ENCODE results near the gene MAP4K4. TPM values are rescaled to one million over a fixed set of nuclear protein-coding genes. Genes with fewer than 3 reads are reported as not detected.

MAP4K4 gene
- total and polyA plus RNA-seq, 7 experiments from 2014 or later, result 13.6 to 138 (median 121) TPM

DNA sequence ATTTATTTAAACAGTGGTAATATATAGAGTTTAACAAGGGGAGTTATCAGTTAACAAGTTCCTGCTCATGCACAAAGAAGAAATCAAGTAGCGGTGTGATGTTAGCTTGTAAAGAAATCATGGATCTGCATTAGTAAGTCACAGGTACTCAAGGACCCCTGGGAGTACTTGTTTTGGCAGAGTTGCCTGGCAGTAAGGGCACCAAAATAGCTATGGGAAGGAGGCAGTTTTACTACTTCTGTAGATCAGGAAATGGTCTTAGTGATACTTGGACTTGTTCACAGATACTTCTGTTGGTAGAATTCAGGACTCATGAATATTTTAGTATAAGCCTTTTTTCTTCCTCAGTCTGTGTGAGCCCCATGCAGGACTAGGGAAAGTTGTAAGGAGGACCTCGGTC is 186.9 kb downstream of the MAP4K4 start:
- ChIA-PET CTCF (interaction anchor here (0.6 to 1.8 kb wide), 3 partner anchors 136 to 356 kb away, joined by 3 to 11 read pairs (median 3); no protein-coding TSS in a partner anchor), POLR2A (interaction anchor here (0.8 kb wide), 1 partner anchor 29 kb away, joined by 3 read pairs; no protein-coding TSS in a partner anchor)
- H3K4me1 ChIP-seq (ENCODE audit: control insufficient read depth in 2 of 2, insufficient read depth in 2 of 2, low read length in 2 of 2), result no peaks in the 10 kb centered on the region
- peaks cover 0 to 16% (median 5%) of the 10 kb centered on the region in 7 donors for H3K4me1 Mint-ChIP-seq
- ATAC-seq, result no peak
- H3K27ac ChIP-seq (ENCODE audit: low read depth, low read length), result no peak overlapping the region
- peaks cover 35 to 68% (median 41%) of the 10 kb centered on the region in 3 experiments for H3K36me3 ChIP-seq (ENCODE audit: control insufficient read depth in 2 of 3, insufficient read depth in 3 of 3, low read length in 3 of 3)
- H3K9me3 Mint-ChIP-seq, result peaks cover 0 to 3% (median 0%) of the 10 kb centered on the region in 11 donors
- H3K4me3 Mint-ChIP-seq, result no peak overlapping the region
- no peak overlapping the region for H3K4me3 ChIP-seq (ENCODE audit: low read length)
- no peaks in the 10 kb centered on the region for H3K27me3 Mint-ChIP-seq
- intact Hi-C loops (cut with micrococcal nuclease), result loop anchor here (1.0 to 10.0 kb wide), 6 partner anchors 120 to 565 kb away; partner anchors contain the start of gene IL18R1 (in 1 of the 2)
- peak overlapping the region in 5 of 9 donors; percentile 11 to 83 (median 52) for H3K27ac Mint-ChIP-seq
- H3K9me3 ChIP-seq (ENCODE audit: control insufficient read depth in 2 of 3, low read length in 3 of 3), result no peaks in the 10 kb centered on the region
- peaks cover 17 to 69% (median 54%) of the 10 kb centered on the region in 5 donors for H3K36me3 Mint-ChIP-seq
- DNase-seq, result no peak
- H3K27me3 ChIP-seq (ENCODE audit: control insufficient read depth in 2 of 2, insufficient read depth in 2 of 2, low read length in 2 of 2), result no peaks in the 10 kb centered on the region

DNA sequence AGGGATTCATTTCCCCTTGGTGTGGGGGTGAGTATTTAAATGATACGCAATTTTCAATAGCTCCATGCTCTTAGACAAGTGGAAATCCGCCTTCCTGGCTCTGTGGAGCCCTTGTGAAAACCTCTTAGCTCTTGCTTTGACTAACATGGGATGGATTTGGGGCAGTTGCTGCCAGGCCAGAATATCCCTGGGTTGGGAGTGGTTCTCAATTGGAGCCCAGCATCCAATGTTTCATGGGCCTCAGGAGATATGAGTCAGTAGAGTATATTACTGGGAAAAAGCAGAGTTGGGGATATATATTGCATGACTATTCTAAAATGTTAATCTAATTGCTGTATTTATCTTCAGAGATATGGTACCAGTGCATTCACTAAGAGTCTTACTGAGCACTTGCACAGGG is 189.8 kb downstream of the MAP4K4 start:
- H3K9me3 ChIP-seq (ENCODE audit: control insufficient read depth in 2 of 3, low read length in 3 of 3), result no peaks in the 10 kb centered on the region
- no peaks in the 10 kb centered on the region for H3K27me3 ChIP-seq (ENCODE audit: control insufficient read depth in 2 of 2, insufficient read depth in 2 of 2, low read length in 2 of 2)
- no peak overlapping the region for H3K4me3 ChIP-seq (ENCODE audit: low read length)
- DNase-seq (no peak), ATAC-seq (no peak)
- intact Hi-C loops (cut with micrococcal nuclease), result loop anchor here in 1 of 2 donors (10.0 kb wide), 2 partner anchors 117 to 467 kb away; partner anchors contain the start of gene IL18R1
- CTCF ChIA-PET, result interaction anchor here (1.0 kb wide), 1 partner anchor 349 kb away, joined by 4 read pairs; no protein-coding TSS in a partner anchor
- H3K4me1 Mint-ChIP-seq, result peaks cover 0 to 10% (median under 1%) of the 10 kb centered on the region in 7 donors
- H3K27me3 Mint-ChIP-seq, result no peaks in the 10 kb centered on the region
- no peak overlapping the region for H3K27ac ChIP-seq (ENCODE audit: low read depth, low read length)
- H3K36me3 ChIP-seq (ENCODE audit: control insufficient read depth in 2 of 3, insufficient read depth in 3 of 3, low read length in 3 of 3), result peaks cover 25 to 68% (median 40%) of the 10 kb centered on the region in 3 experiments
- H3K27ac Mint-ChIP-seq, result peak overlapping the region in 3 of 9 donors; percentile 43 to 59 (median 57)
- no peak overlapping the region for H3K4me3 Mint-ChIP-seq
- POLR2A ChIA-PET, result no interaction called here
- no peaks in the 10 kb centered on the region for H3K4me1 ChIP-seq (ENCODE audit: control insufficient read depth in 2 of 2, insufficient read depth in 2 of 2, low read length in 2 of 2)
- peaks cover 18 to 72% (median 56%) of the 10 kb centered on the region in 5 donors for H3K36me3 Mint-ChIP-seq
- peaks cover 0 to 5% (median 0%) of the 10 kb centered on the region in 11 donors for H3K9me3 Mint-ChIP-seq

DNA sequence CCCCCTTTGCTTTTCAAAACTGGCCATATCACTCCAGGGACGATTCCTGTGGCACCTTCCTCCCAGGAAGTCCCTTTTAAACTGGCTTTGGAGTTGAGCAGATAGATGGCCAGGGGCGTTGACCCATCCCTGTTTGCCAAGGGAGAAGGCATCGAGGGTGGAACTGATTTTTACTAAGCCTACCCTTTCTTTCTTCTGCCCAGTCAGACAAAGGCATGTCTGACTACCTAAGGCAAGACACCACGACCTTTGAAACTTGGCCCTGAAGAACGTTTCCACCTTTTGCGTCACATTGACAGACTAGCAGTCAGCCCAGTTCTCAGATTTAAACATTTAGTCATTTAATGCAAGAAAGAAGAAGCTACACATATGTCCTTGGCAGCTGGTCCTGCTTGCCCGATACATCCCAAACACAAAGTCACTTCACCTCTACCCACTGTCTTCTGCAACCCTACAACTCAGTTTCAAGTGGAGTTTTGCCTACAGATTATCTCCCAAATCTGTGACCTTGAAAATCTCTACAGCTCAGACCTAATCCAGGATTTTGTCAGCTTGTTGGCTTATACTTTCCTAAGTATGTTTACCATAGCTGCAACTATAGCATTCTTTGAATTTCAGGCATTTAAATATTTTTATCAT is 192.1 kb downstream of the MAP4K4 start:
- H3K9me3 Mint-ChIP-seq, result peaks cover 0 to 4% (median 0%) of the 10 kb centered on the region in 11 donors
- Histone ChIP-seq H3K9me3 (ENCODE audit: control insufficient read depth in 2 of 3, low read length in 3 of 3) (no peaks in the 10 kb centered on the region), H3K27ac (ENCODE audit: low read depth, low read length) (no peak overlapping the region), H3K27me3 (ENCODE audit: control insufficient read depth in 2 of 2, insufficient read depth in 2 of 2, low read length in 2 of 2) (no peaks in the 10 kb centered on the region), H3K4me3 (ENCODE audit: low read length) (no peak overlapping the region), H3K4me1 (ENCODE audit: control insufficient read depth in 2 of 2, insufficient read depth in 2 of 2, low read length in 2 of 2) (no peaks in the 10 kb centered on the region), H3K36me3 (ENCODE audit: control insufficient read depth in 2 of 3, insufficient read depth in 3 of 3, low read length in 3 of 3) (peaks cover 15 to 63% (median 32%) of the 10 kb centered on the region in 3 experiments)
- H3K4me1 Mint-ChIP-seq, result peaks cover 0 to 6% (median 0%) of the 10 kb centered on the region in 7 donors
- no peak overlapping the region for H3K4me3 Mint-ChIP-seq
- H3K27me3 Mint-ChIP-seq, result no peaks in the 10 kb centered on the region
- POLR2A ChIA-PET, result no interaction called here
- DNase-seq, result no peak
- no peak for ATAC-seq
- intact Hi-C loops (cut with micrococcal nuclease), result loop anchor here in 1 of 2 donors (10.0 kb wide), 2 partner anchors 115 to 465 kb away; partner anchors contain the start of gene IL18R1
- CTCF ChIA-PET, result interaction anchor here (0.6 kb wide), 1 partner anchor 10 kb away, joined by 3 read pairs; no protein-coding TSS in a partner anchor
- H3K36me3 Mint-ChIP-seq, result peaks cover 23 to 73% (median 62%) of the 10 kb centered on the region in 5 donors
- peak overlapping the region in 3 of 9 donors; percentile 27 to 76 (median 53) for H3K27ac Mint-ChIP-seq

DNA sequence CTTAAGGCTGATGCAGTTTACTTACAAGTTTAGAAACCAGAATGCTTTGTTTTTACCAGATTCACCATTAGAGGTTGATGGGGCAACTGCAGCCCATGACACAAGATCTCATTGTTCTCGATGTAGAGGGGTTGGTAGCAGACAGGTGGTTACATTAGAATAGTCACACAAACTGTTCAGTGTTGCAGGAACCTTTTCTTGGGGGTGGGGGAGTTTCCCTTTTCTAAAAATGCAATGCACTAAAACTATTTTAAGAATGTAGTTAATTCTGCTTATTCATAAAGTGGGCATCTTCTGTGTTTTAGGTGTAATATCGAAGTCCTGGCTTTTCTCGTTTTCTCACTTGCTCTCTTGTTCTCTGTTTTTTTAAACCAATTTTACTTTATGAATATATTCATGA is 194.9 kb downstream of the MAP4K4 start:
- Mint-ChIP-seq H3K4me1 (peaks cover 0 to 5% (median 0%) of the 10 kb centered on the region in 7 donors), H3K27me3 (no peaks in the 10 kb centered on the region), H3K9me3 (peaks cover 0 to 2% (median 0%) of the 10 kb centered on the region in 11 donors), H3K27ac (peak overlapping the region in 2 of 9 donors; percentile 41 to 80), H3K36me3 (peaks cover 23 to 58% (median 48%) of the 10 kb centered on the region in 5 donors), H3K4me3 (no peak overlapping the region)
- intact Hi-C loops (cut with micrococcal nuclease), result no loop called here
- Histone ChIP-seq H3K9me3 (ENCODE audit: control insufficient read depth in 2 of 3, low read length in 3 of 3) (no peaks in the 10 kb centered on the region), H3K4me1 (ENCODE audit: control insufficient read depth in 2 of 2, insufficient read depth in 2 of 2, low read length in 2 of 2) (no peaks in the 10 kb centered on the region), H3K4me3 (ENCODE audit: low read length) (no peak overlapping the region), H3K27me3 (ENCODE audit: control insufficient read depth in 2 of 2, insufficient read depth in 2 of 2, low read length in 2 of 2) (no peaks in the 10 kb centered on the region), H3K27ac (ENCODE audit: low read depth, low read length) (no peak overlapping the region), H3K36me3 (ENCODE audit: control insufficient read depth in 2 of 3, insufficient read depth in 3 of 3, low read length in 3 of 3) (peaks cover 15 to 46% (median 20%) of the 10 kb centered on the region in 3 experiments)
- CTCF ChIA-PET, result no interaction called here
- no peak for ATAC-seq
- no peak for DNase-seq
- POLR2A ChIA-PET, result no interaction called here

DNA sequence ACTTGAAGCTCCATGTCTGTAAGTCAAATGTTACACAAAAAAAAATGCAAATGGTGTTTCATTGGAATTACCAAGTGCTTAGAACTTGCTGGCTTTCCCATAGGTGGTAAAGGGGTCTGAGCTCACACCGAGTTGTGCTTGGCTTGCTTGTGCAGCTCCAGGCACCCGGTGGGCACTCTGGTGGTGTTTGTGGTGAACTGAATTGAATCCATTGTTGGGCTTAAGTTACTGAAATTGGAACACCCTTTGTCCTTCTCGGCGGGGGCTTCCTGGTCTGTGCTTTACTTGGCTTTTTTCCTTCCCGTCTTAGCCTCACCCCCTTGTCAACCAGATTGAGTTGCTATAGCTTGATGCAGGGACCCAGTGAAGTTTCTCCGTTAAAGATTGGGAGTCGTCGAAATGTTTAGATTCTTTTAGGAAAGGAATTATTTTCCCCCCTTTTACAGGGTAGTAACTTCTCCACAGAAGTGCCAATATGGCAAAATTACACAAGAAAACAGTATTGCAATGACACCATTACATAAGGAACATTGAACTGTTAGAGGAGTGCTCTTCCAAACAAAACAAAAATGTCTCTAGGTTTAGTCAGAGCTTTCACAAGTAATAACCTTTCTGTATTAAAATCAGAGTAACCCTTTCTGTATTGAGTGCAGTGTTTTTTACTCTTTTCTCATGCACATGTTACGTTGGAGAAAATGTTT is 196.3 kb downstream of the MAP4K4 start:
- Histone ChIP-seq H3K9me3 (ENCODE audit: control insufficient read depth in 2 of 3, low read length in 3 of 3) (no peaks in the 10 kb centered on the region), H3K4me3 (ENCODE audit: low read length) (no peak overlapping the region), H3K27me3 (ENCODE audit: control insufficient read depth in 2 of 2, insufficient read depth in 2 of 2, low read length in 2 of 2) (no peaks in the 10 kb centered on the region), H3K36me3 (ENCODE audit: control insufficient read depth in 2 of 3, insufficient read depth in 3 of 3, low read length in 3 of 3) (peaks cover 5 to 33% (median 10%) of the 10 kb centered on the region in 3 experiments), H3K27ac (ENCODE audit: low read depth, low read length) (no peak overlapping the region), H3K4me1 (ENCODE audit: control insufficient read depth in 2 of 2, insufficient read depth in 2 of 2, low read length in 2 of 2) (no peaks in the 10 kb centered on the region)
- Mint-ChIP-seq H3K36me3 (peaks cover 18 to 54% (median 37%) of the 10 kb centered on the region in 5 donors), H3K9me3 (peaks cover 0 to 5% (median 0%) of the 10 kb centered on the region in 11 donors), H3K4me3 (no peak overlapping the region), H3K4me1 (peaks cover 0 to 8% (median 4%) of the 10 kb centered on the region in 7 donors), H3K27ac (peak overlapping the region in 4 of 9 donors; percentile 0 to 80 (median 13)), H3K27me3 (no peaks in the 10 kb centered on the region)
- POLR2A ChIA-PET, result no interaction called here
- ATAC-seq (no peak), DNase-seq (no peak)
- CTCF ChIA-PET, result interaction anchor here (0.5 kb wide), 1 partner anchor 175 kb away, joined by 4 read pairs; no protein-coding TSS in a partner anchor
- intact Hi-C loops (cut with micrococcal nuclease), result no loop called here

DNA sequence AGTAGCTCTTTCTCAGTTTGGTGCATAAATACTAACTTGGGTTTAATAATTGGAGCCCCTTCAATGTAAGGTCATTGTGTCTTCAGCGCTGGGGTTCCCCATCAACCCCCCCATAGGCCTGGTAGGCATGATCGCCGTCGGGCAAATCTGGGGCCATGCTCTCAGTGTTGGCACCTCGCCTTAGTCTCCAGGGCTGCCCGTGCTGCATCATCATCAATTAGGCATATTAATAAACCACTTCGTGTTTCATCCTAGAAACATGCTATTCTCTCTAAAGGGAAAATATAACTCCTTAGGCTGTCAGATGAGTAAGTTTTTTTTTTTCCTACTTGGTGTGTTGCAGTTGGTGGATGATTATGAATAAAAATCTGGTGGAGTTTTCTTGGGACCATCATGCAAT is 197.5 kb downstream of the MAP4K4 start:
- Mint-ChIP-seq H3K4me1 (peaks cover 0 to 10% (median 8%) of the 10 kb centered on the region in 7 donors), H3K9me3 (peaks cover 0 to 5% (median 0%) of the 10 kb centered on the region in 11 donors), H3K36me3 (peaks cover 14 to 50% (median 26%) of the 10 kb centered on the region in 5 donors), H3K27me3 (no peaks in the 10 kb centered on the region), H3K27ac (peak overlapping the region in 1 of 9 donors; percentile 19), H3K4me3 (no peak overlapping the region)
- no peak overlapping the region for H3K4me3 ChIP-seq (ENCODE audit: low read length)
- no peaks in the 10 kb centered on the region for H3K4me1 ChIP-seq (ENCODE audit: control insufficient read depth in 2 of 2, insufficient read depth in 2 of 2, low read length in 2 of 2)
- intact Hi-C loops (cut with micrococcal nuclease), result no loop called here
- H3K9me3 ChIP-seq (ENCODE audit: control insufficient read depth in 2 of 3, low read length in 3 of 3), result no peaks in the 10 kb centered on the region
- ATAC-seq (no peak), DNase-seq (no peak)
- peaks cover 0 to 23% (median 10%) of the 10 kb centered on the region in 3 experiments for H3K36me3 ChIP-seq (ENCODE audit: control insufficient read depth in 2 of 3, insufficient read depth in 3 of 3, low read length in 3 of 3)
- H3K27me3 ChIP-seq (ENCODE audit: control insufficient read depth in 2 of 2, insufficient read depth in 2 of 2, low read length in 2 of 2), result no peaks in the 10 kb centered on the region
- POLR2A ChIA-PET, result no interaction called here
- no peak overlapping the region for H3K27ac ChIP-seq (ENCODE audit: low read depth, low read length)
- CTCF ChIA-PET, result no interaction called here
